Embryonic facial prominence (tissue), 1 donor: ENCODE results near the gene CLPSL1.

ENCODE experiments used
- DNase-seq: peaks from one replicate; pipeline ENCODE4 v3.0.0-alpha.2; 2016; ENCODE audit errors: extremely low spot score

CLPSL1 gene

GRCh38 chr6:35795453-35796071 is 14.7 kb downstream of the CLPSL1 start:
- DNase-seq: no peak

- no peak for DNase-seq
These were observed 15.4 kb downstream of the CLPSL1 start for GRCh38 chr6:35796236-35796635.

DNA sequence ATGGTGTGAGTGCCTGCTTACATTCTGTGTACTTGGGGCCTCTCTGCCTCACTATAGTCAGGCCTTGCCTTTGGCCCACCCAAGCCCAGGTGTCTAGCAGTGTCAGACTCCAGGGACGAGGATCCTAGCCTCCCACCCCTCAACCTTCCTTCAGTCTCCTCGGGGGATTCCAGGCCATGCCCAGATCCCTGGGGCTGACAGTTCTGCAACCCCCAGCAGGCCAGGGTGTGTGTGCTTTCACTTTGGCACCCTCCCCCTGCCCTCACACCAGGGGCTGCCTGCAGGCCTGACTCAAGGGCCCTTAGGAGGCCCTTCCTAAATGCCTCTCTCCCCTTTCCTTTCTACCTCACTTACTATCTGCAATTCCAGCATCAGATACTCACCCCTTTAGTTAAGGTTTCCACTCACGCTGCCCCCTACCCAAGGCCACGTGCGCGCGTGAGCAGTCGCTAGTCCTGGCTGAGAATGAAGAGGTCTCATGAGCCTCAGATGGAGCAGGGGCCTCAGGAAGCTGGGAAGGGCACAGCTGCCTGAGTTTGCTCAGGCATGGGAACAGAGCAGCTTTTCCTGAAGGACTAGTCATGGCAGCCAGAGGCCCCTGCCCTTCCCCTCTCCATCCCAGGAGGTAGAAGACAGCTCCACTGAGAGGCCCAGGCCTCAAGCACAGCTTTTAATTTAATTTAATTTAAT is 17.2 kb downstream of the CLPSL1 start:
- no peak for DNase-seq

DNA sequence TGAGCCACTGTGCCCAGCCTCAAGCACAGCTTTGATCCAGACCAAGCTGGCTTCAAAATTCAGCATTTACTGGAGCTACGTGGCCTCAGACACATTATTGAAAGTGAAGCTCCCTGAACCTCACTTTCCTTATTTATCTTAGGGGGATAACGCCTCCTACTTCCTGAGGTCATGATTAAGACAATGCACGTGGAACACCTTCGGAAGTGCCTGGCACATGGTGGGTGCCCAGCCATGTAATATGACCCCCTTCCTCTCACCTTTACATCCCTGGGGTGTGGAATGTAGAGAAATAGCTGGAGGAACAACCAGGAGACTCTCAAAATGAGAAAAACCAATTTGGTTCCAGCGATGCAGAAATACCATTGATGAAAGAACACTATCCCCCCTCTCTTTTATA is 17.9 kb downstream of the CLPSL1 start:
- no peak for DNase-seq

DNA sequence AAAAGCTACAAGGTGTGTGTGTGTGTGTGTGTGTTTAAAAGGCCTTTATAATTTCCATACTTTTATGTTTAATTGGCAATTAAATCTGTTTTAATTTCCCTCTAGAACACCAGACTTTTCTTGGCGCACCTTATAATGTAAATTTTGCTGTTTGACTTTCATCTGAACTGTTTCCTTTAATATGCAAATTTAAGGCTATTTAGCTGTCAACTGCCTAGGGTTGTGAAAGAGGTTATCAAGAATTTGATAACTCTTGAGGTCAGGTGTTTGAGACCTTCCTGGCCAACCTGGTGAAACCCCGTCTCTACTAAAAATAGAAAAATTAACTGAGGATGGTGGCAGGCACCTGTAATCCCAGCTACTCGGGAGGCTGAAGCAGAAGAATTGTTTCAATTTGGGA is 20.3 kb downstream of the CLPSL1 start:
- DNase-seq: no peak

- no peak for DNase-seq
These were observed 24.3 kb downstream of the CLPSL1 start, which contains the start of gene LHFPL5 for GRCh38 chr6:35804996-35805736. Gene LHFPL5, plus strand, starts transcription at chr6:35805352. Its CDS starts 319 bp downstream, at chr6:35805671.

- no peak for DNase-seq
These were observed 27.9 kb downstream of the CLPSL1 start for GRCh38 chr6:35808688-35809087.

DNA sequence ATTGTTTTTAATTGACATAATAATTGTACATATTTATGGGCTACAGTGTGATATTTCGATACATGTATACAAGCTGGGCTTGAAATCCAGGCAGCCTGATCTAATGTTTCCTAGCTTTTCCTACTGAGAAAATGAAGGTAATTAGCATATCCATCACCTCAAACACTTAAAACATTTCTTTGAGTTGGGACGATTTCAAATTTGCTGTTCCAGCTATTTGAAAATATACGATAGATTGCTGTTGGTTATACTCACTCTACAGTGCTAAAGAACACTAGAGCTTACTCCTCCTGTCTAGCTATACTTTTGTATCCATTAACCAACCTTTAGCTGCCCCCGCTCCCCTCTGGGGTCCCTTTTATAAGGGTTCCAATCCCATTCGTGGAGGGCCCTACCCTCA is 29.0 kb downstream of the CLPSL1 start:
- no peak for DNase-seq

DNA sequence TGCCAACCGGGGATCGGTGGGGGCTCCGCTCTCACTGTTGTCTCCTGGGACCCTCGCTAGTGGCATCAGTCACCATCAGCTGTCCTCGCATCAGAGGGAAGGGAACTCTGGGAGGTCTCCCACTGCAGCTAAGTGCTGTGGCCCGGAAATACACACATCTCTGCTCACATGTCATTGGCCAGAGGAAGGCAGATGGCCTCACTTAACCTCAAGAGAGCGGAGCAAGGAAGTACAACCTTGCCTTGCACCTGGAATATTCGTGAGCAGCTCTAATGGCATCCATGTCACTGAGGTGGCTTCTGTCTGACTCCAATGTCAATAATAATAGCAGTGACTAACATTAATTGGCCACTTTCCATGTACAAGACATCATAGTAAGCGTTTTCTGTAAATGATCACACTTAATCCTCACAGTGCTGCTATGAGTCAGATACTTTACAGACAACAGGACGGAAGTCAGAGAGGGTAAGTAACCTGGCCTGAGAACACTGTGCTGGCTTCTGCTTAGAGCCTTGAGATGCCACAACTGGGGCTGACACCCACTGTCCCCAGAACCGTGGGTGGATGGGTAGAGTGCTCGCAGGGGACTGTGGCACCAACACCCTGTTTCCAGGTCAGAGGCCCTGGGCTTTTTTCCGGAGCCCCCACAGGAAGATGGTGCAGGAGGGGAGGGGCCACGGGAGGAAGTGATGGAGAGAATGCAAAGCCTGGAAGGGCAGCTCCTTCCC is 30.3 kb downstream of the CLPSL1 start:
- DNase-seq: no peak

DNA sequence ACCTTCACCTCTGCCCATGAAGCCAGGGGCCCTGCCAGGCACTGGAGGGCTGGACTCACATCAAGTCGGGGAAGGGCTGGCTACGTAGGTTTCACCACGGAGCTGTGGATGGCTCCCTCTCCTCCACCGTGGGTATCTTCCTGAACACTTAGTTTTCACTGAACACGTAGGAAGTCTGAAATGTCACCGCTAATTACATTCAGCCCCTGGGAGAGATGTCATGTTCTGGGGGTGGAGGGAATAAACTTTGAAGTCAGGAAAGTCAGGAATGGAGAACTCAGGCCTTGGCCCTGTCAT is 30.8 kb downstream of the CLPSL1 start:
- no peak for DNase-seq

DNA sequence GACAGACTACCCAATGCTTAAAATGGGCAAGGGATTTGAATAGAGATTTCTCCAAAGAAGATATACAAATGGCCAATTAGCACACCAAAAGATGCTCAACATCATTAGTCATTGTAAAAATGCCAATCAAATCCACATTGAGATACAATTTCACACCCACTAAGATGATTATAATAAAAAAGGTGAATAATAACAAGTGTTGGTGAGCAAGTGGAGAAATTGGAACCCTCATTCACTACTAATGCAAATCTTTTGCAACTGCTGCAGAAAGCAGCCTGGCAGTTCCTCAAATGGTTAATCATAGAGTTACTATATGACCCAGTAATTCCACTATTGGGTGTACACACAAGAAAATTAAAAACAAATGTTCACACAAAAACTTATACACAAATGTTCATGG is 36.7 kb downstream of the CLPSL1 start:
- no peak for DNase-seq

DNA sequence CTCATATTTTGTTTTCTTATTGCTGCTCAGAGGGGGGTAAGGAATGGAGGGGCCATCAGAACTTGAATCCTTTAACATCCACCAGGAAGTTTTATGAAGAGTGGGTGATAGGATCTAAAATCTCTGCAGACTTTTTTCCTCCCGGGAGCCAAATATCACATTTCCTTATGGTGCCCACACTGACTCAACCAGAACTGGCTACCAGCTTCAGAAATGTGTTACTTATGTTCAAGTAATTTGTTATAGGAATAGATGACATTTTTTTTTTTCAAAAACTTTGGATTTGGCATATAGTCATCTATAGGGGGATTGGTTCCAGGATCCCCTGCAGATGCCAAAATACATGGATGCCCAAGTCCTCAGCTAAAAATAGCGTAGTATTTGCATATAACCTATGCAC is 42.8 kb downstream of the CLPSL1 start:
- no peak for DNase-seq

DNA sequence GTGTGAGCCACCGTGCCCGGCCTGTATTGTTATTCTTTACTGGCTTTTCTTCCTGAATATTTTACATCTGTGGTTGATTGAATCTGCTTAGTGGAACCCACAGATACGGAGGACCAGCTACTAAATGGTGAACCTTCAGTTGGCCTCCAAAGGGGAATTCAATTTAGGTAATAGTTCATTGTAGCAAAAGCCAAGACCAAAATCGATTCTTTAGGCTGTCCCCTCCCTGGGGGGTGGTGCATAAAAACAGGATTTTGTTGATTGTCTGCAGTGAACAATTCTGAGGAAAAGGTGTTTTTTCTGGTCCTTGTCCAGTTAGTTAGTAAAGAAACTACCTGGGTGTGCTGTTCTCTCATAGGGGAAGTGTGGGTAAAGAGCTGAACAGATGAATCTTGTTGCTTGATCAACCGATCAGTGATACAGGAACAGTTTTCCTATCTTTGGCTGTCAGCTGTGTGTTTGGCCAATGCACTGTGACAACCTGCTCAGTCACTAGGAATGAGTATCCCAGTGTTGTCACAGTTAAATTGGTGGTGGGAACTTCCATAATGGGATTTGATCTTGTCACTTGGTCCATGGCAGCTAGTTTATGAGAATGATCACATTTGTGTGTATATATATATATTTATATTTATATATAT is 43.9 kb downstream of the CLPSL1 start:
- DNase-seq: no peak

- DNase-seq: no peak
These were observed 48.5 kb downstream of the CLPSL1 start for GRCh38 chr6:35829306-35829705.

- DNase-seq: no peak
These were observed 50.6 kb downstream of the CLPSL1 start for GRCh38 chr6:35831257-35832007.

- DNase-seq: no peak
These were observed 52.7 kb downstream of the CLPSL1 start for GRCh38 chr6:35833536-35833935.
